ENCODE measurements around the gene SERGEF. TPM values are rescaled to one million over a fixed set of nuclear protein-coding genes. Genes with fewer than 3 reads are reported as not detected.
A peak's percentile ranks its signal among the peaks of the same experiment; 100 is the strongest.

SERGEF gene
- total RNA-seq, 4 donors from 2014 or later: 11.8 to 34.7 (median 24.5) TPM

GRCh38 chr11:17771415-17771814, 241.4 kb downstream of the SERGEF start:
- Histone ChIP-seq H3K9me3 (no peaks in the 10 kb centered on the region), H3K36me3 (no peaks in the 10 kb centered on the region), H3K4me3 (no peak overlapping the region), H3K4me1 (no peaks in the 10 kb centered on the region), H3K27ac (no peak overlapping the region), H3K27me3 (no peaks in the 10 kb centered on the region)
- DNase-seq (no peak), ATAC-seq (no peak)
- intact Hi-C loops (cut with DNase I; ENCODE audit: low total_unique reads) (loop anchor here (1.0 to 2.0 kb wide), 2 partner anchors 75 to 208 kb away; no protein-coding TSS in a partner anchor), in situ Hi-C loops (cut with MboI; ENCODE audit: low sequenced_read_pairs in 4 of 4) (no loop called here)
- TF ChIP-seq POLR2A (IDR thresholded peaks at IDR 0.05) (no peak), CTCF (IDR thresholded peaks at IDR 0.05 in 4 of 5, conservative IDR thresholded peaks at IDR 0.05 in 1 of 5) (no peak)

GRCh38 chr11:17770917-17771316, 241.9 kb downstream of the SERGEF start:
- Histone ChIP-seq H3K4me1 (no peaks in the 10 kb centered on the region), H3K9me3 (no peaks in the 10 kb centered on the region), H3K36me3 (no peaks in the 10 kb centered on the region), H3K4me3 (no peak overlapping the region), H3K27me3 (no peaks in the 10 kb centered on the region), H3K27ac (no peak overlapping the region)
- DNase-seq (no peak), ATAC-seq (peak; percentile 45)
- TF ChIP-seq CTCF (IDR thresholded peaks at IDR 0.05 in 4 of 5, conservative IDR thresholded peaks at IDR 0.05 in 1 of 5) (peak in 3 of 5 experiments; percentile 11 to 40 (median 26)), POLR2A (IDR thresholded peaks at IDR 0.05) (no peak)
- in situ Hi-C loops (cut with MboI; ENCODE audit: low sequenced_read_pairs in 4 of 4) (no loop called here), intact Hi-C loops (cut with DNase I; ENCODE audit: low total_unique reads) (loop anchor here (1.0 to 2.0 kb wide), 2 partner anchors 76 to 208 kb away; no protein-coding TSS in a partner anchor)

- H3K27ac ChIP-seq: no peak overlapping the region
- no peak for ATAC-seq
Measured at GRCh38 chr11:17770048-17770652, 242.7 kb downstream of the SERGEF start.

GRCh38 chr11:17769218-17769617, 243.6 kb downstream of the SERGEF start:
- no peak for ATAC-seq
- DNase-seq: no peak
- in situ Hi-C loops (cut with MboI; ENCODE audit: low sequenced_read_pairs in 4 of 4): loop anchor here in 1 of 4 donors (10.0 kb wide), 1 partner anchor 206 kb away; no protein-coding TSS in a partner anchor
- Histone ChIP-seq H3K36me3 (no peaks in the 10 kb centered on the region), H3K27me3 (no peaks in the 10 kb centered on the region), H3K9me3 (no peaks in the 10 kb centered on the region), H3K27ac (no peak overlapping the region), H3K4me1 (no peaks in the 10 kb centered on the region), H3K4me3 (no peak overlapping the region)
- intact Hi-C loops (cut with DNase I; ENCODE audit: low total_unique reads): no loop called here
- no peak for TF ChIP-seq CTCF (IDR thresholded peaks at IDR 0.05 in 4 of 5, conservative IDR thresholded peaks at IDR 0.05 in 1 of 5)
- TF ChIP-seq POLR2A (IDR thresholded peaks at IDR 0.05): no peak

More at GRCh38 chr11:17770048-17770652, 242.7 kb downstream of the SERGEF start:
- no peak for TF ChIP-seq POLR2A (IDR thresholded peaks at IDR 0.05)
- no peak for TF ChIP-seq CTCF (IDR thresholded peaks at IDR 0.05 in 4 of 5, conservative IDR thresholded peaks at IDR 0.05 in 1 of 5)
- in situ Hi-C loops (cut with MboI; ENCODE audit: low sequenced_read_pairs in 4 of 4) (no loop called here), intact Hi-C loops (cut with DNase I; ENCODE audit: low total_unique reads) (loop anchor here (2.0 kb wide), 1 partner anchor 77 kb away; no protein-coding TSS in a partner anchor)
- Histone ChIP-seq H3K36me3 (no peaks in the 10 kb centered on the region), H3K27me3 (no peaks in the 10 kb centered on the region), H3K4me3 (no peak overlapping the region), H3K4me1 (no peaks in the 10 kb centered on the region), H3K9me3 (no peaks in the 10 kb centered on the region)
- no peak for DNase-seq
